Kidney (tissue), 14 donors: Measurements from ENCODE around the gene AFG3L2. TPM values are rescaled to one million over a fixed set of nuclear protein-coding genes. Genes with fewer than 3 reads are reported as not detected.

Experiments used
- DNase-seq, 5 donors: peaks; one replicate each; pipeline ENCODE4 v3.0.0-alpha.2; 2013 to 2020
- FAIRE-seq: peaks from 2 replicates; lab custom pipeline; 2012; peaks lifted over from hg19 to GRCh38; lab: Jason Lieb, UNC
- H3K27ac ChIP-seq, 2 donors: one replicate each; pipeline ENCODE4 v1.7.0; 2013; ENCODE audit warnings: low read depth in 2 of 2, low read length in 2 of 2, inconsistent platforms in 1 of 2
- H3K27me3 ChIP-seq: one replicate; pipeline ENCODE4 v1.7.1; 2013; ENCODE audit warnings: low read length, inconsistent platforms; ENCODE audit not compliant: control insufficient read depth, insufficient read depth
- H3K36me3 ChIP-seq, 3 donors: one replicate each; pipeline versions ENCODE4 v1.7.0 to v1.7.1; 2013; ENCODE audit warnings: low read length in 3 of 3, control low read depth in 1 of 3, inconsistent platforms in 1 of 3; ENCODE audit not compliant: insufficient read depth in 3 of 3, control insufficient read depth in 2 of 3
- H3K4me1 ChIP-seq, 3 donors: one replicate each; pipeline versions ENCODE4 v1.7.0 to v1.7.1; 2013; ENCODE audit warnings: low read length in 3 of 3, inconsistent platforms in 1 of 3, low read depth in 1 of 3; ENCODE audit not compliant: control insufficient read depth in 2 of 3, insufficient read depth in 2 of 3
- H3K4me3 ChIP-seq, 3 donors: one replicate each; pipeline versions ENCODE4 v1.7.0 to v1.8.1; 2013; ENCODE audit warnings: low read length in 3 of 3, control low read depth in 1 of 3, inconsistent platforms in 1 of 3
- H3K9ac ChIP-seq, 3 donors: one replicate each; pipeline versions ENCODE4 v1.7.0 to v1.7.1; 2013; ENCODE audit warnings: low read length in 3 of 3, control low read depth in 1 of 3, inconsistent platforms in 1 of 3
- H3K9me3 ChIP-seq, 3 donors: one replicate each; pipeline versions ENCODE4 v1.7.0 to v1.7.1; 2013; ENCODE audit warnings: low read length in 3 of 3, control low read depth in 1 of 3, inconsistent platforms in 1 of 3; ENCODE audit not compliant: control insufficient read depth in 2 of 3, insufficient read depth in 1 of 3
- intact Hi-C: fragments of 100-400 bp; cut with DNase I; formaldehyde crosslinking; loops from one replicate; pipeline ENCODE4 v1.11.1; 2022
- polyA plus RNA-seq: library from polyadenylated mRNA; stranded (reverse); fragments of 350-450 nt; fragmentation: Illumina TruSeq; extraction: RNeasy Lipid Tissue Mini Kit (QIAGEN cat#74804); gene quantifications from one replicate; pipeline ENCODE4 v1.2.3, GENCODE V29; 2014; ENCODE audit warnings: low read depth, low replicate concordance; ENCODE audit not compliant: insufficient read depth
- total RNA-seq: library from RNA; stranded (reverse); fragmentation: NEBNext Ultra II Directional; extraction: Animal tissue kit (Norgen Biotek cat#: 25700); gene quantifications from one replicate; pipeline ENCODE4 v1.2.1, GENCODE V29; 2021
- TF ChIP-seq, protein P1 (sequence below): IDR thresholded peaks from 3 replicates; pipeline ENCODE4 v1.5.1; 2012; ENCODE audit warnings: mild to moderate bottlenecking, moderate library complexity, borderline replicate concordance; ENCODE audit not compliant: insufficient read depth; ENCODE audit errors: extremely low read depth
- donor health status: control.
- donor health status: control.
- donor health status: control.
- donor health status: control.
- donor health status: control.
- donor health status: DM: yes; HTN: yes; CAD: no.
- donor health status: Normal renal cell carcinoma (clear cell type).

The AFG3L2 gene
- total and polyA plus RNA-seq, 2 donors from 2014 or later = 55.9 to 62.7 TPM

DNA sequence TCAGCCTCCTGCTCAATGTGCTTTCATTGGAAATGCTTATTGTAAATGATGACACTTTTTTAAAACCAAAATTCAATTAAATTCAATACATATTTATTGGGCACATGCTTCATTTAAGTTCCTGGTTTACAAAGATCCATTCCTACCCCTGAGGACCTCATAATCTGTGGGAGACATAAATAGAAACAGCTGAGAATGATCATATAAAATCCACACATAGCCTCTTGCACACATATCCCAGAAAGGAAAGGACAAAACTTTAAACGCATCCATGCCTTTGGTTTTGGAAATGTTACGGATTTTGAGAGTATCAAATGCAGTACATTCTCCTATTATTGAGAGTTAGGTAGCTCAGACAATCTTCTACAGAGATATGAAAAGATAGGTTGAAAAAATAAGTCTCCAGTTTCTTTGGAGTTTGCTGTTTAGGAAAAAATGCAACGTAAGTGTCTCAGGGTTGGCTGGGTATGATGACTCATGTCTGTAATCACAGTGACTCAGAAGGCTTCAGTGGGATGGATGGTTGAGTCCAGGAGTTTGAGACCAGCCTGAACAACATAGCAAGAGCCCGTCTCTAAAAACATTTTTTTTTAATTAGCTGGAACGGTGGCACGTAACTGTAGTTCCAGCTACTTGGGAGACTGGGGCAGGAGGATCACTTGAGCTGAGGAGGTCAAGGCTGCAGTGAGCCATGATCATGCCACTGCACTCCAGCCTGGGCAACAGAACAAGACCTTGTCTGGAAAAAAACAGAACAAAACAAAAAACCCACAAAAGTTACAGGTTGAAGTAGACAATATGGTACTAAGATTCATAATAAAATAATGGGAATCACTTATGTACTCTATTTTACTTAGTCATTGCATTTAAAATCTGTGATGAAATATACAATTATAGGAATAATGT lies 26.8 kb upstream of the AFG3L2 start:
- H3K4me3 ChIP-seq = no peak overlapping the region
- DNase-seq = no peak
- intact Hi-C loops = no loop called here
- peaks cover 0 to 4% (median 0%) of the 10 kb centered on the region in 3 donors for H3K4me1 ChIP-seq
- no peaks in the 10 kb centered on the region for H3K27me3 ChIP-seq
- H3K9ac ChIP-seq = no peak overlapping the region
- no peak overlapping the region for H3K27ac ChIP-seq
- TF ChIP-seq, protein P1, sequence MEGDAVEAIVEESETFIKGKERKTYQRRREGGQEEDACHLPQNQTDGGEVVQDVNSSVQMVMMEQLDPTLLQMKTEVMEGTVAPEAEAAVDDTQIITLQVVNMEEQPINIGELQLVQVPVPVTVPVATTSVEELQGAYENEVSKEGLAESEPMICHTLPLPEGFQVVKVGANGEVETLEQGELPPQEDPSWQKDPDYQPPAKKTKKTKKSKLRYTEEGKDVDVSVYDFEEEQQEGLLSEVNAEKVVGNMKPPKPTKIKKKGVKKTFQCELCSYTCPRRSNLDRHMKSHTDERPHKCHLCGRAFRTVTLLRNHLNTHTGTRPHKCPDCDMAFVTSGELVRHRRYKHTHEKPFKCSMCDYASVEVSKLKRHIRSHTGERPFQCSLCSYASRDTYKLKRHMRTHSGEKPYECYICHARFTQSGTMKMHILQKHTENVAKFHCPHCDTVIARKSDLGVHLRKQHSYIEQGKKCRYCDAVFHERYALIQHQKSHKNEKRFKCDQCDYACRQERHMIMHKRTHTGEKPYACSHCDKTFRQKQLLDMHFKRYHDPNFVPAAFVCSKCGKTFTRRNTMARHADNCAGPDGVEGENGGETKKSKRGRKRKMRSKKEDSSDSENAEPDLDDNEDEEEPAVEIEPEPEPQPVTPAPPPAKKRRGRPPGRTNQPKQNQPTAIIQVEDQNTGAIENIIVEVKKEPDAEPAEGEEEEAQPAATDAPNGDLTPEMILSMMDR = no peak
- no peak for FAIRE-seq
- no peaks in the 10 kb centered on the region for H3K9me3 ChIP-seq
- no peaks in the 10 kb centered on the region for H3K36me3 ChIP-seq

DNA sequence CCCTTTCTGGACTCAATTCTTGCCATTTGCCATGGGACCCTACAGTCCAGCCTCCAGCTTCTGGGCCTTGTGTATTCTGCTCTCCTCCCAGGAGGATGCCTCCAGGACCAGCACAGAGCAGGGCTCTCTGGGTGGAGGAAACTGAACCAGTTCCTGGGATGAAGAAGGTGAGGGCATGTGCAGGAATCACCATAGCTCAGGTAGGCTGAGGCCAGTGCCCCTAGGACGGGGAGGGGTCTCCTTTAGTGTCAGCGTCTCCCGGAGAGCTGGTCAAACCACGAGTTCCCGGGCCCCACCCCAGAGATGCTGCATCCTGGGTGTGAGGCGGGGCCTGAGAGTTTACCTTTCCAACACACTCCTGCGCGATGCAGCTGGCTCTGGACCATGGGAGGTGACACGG lies 24.9 kb upstream of the AFG3L2 start:
- TF ChIP-seq, protein P1 = no peak
- DNase-seq (no peak), FAIRE-seq (no peak)
- Histone ChIP-seq H3K4me3 (no peak overlapping the region), H3K27me3 (no peaks in the 10 kb centered on the region), H3K27ac (no peak overlapping the region), H3K9me3 (no peaks in the 10 kb centered on the region), H3K4me1 (no peaks in the 10 kb centered on the region), H3K9ac (no peak overlapping the region), H3K36me3 (no peaks in the 10 kb centered on the region)
- intact Hi-C loops = no loop called here

DNA sequence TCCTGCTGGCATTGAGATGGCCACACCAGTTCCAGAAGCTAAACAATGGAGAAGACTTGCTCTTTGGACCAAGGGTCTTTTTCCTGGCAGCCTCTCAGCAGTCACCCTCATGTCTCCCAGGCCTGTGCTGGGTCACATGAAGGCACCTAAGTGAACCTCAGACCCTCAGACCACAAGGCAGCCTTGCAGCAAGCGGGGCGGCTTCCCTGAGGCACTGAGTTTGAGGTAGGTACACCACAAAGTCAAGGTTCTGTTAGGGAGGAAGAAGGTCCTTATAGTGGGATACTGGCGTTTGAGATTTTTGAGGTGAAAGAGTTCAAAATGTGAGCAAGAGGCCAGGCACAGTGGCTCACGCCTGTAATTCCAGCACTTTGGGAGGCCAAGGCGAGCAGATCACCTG lies 22.2 kb upstream of the AFG3L2 start:
- Histone ChIP-seq H3K27me3 (no peaks in the 10 kb centered on the region), H3K4me1 (no peaks in the 10 kb centered on the region), H3K27ac (no peak overlapping the region), H3K36me3 (no peaks in the 10 kb centered on the region), H3K9ac (no peak overlapping the region), H3K4me3 (no peak overlapping the region), H3K9me3 (no peaks in the 10 kb centered on the region)
- intact Hi-C loops = no loop called here
- FAIRE-seq = no peak
- no peak for DNase-seq
- TF ChIP-seq, protein P1 = no peak
